ENCODE measurements around the gene PLEKHH2. TPM values are rescaled to one million over a fixed set of nuclear protein-coding genes. Genes with fewer than 3 reads are reported as not detected.
A peak's percentile ranks its signal among the peaks of the same experiment; 100 is the strongest.

The PLEKHH2 gene
- total and polyA plus RNA-seq, 11 donors = 0.10 to 6.5 (median 1.2) TPM

GRCh38 chr2:43636621-43637020 is 439 bp upstream of the PLEKHH2 start:
- Histone ChIP-seq H3K27ac (peak overlapping the region in 2 of 12 donors; percentile 81 to 84), H3K4me1 (peaks cover 0 to 16% (median 4%) of the 10 kb centered on the region in 12 donors), H3K36me3 (no peaks in the 10 kb centered on the region), H3K9me3 (peaks cover 0 to 17% (median 6%) of the 10 kb centered on the region in 12 donors), H3K27me3 (peaks cover 0 to 57% (median 14%) of the 10 kb centered on the region in 9 donors), H3K4me3 (peak overlapping the region; percentile 58 to 87 (median 76))
- DNase-seq (no peak), ATAC-seq (no peak)
- WGBS, 4 donors = 38 to 52% (median 42%) methylated on average over 10 of the region's 10 CpGs
- TF ChIP-seq POLR2A (IDR thresholded peaks at IDR 0.05) = no peak
- TF ChIP-seq, protein P1, sequence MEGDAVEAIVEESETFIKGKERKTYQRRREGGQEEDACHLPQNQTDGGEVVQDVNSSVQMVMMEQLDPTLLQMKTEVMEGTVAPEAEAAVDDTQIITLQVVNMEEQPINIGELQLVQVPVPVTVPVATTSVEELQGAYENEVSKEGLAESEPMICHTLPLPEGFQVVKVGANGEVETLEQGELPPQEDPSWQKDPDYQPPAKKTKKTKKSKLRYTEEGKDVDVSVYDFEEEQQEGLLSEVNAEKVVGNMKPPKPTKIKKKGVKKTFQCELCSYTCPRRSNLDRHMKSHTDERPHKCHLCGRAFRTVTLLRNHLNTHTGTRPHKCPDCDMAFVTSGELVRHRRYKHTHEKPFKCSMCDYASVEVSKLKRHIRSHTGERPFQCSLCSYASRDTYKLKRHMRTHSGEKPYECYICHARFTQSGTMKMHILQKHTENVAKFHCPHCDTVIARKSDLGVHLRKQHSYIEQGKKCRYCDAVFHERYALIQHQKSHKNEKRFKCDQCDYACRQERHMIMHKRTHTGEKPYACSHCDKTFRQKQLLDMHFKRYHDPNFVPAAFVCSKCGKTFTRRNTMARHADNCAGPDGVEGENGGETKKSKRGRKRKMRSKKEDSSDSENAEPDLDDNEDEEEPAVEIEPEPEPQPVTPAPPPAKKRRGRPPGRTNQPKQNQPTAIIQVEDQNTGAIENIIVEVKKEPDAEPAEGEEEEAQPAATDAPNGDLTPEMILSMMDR (IDR thresholded peaks at IDR 0.05) = no peak
- intact Hi-C loops (cut with DNase I) = no loop called here

GRCh38 chr2:43642363-43642762 is 5.3 kb downstream of the PLEKHH2 start:
- Histone ChIP-seq H3K4me3 (no peak overlapping the region), H3K27ac (no peak overlapping the region), H3K27me3 (peaks cover 0 to 11% (median 3%) of the 10 kb centered on the region in 9 donors), H3K9me3 (peaks cover 0 to 17% (median 6%) of the 10 kb centered on the region in 12 donors), H3K4me1 (peaks cover 0 to 7% (median 0%) of the 10 kb centered on the region in 12 donors), H3K36me3 (peaks cover 0 to 3% (median 0%) of the 10 kb centered on the region in 9 donors)
- WGBS, 4 donors = 35 to 52% (median 46%) methylated on average over 2 of the region's 2 CpGs
- ATAC-seq (no peak), DNase-seq (no peak)
- intact Hi-C loops (cut with DNase I) = no loop called here
- TF ChIP-seq POLR2A (IDR thresholded peaks at IDR 0.05) = no peak
- TF ChIP-seq, protein P1 (IDR thresholded peaks at IDR 0.05) = no peak

DNA sequence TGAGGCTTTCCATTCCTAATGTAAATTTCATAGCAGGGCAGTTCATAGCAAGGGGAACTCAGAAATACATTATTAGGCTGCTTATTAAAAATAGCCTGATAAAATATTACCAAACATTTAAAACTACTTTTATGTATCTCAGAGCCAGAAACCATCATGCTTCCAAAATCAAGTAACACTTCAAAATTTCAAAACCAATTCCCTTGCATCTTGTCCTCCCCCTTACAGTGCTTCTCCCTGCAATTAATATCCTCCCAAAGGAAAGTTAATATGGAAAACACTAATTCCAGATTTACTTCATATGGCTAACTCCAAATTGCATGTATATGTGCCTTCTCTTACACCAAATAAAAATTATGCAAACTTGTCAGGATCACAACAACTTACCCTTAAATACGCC is 6.6 kb downstream of the PLEKHH2 start:
- H3K4me3 ChIP-seq = no peak overlapping the region
- no peak for ATAC-seq
- H3K36me3 ChIP-seq = peaks cover 0 to 3% (median 0%) of the 10 kb centered on the region in 9 donors
- 92 to 96% (median 95%) methylated on average over 1 of the region's 1 CpG for WGBS, 4 donors
- TF ChIP-seq, protein P1 (IDR thresholded peaks at IDR 0.05) = no peak
- TF ChIP-seq POLR2A (IDR thresholded peaks at IDR 0.05) = no peak
- H3K4me1 ChIP-seq = no peaks in the 10 kb centered on the region
- DNase-seq = no peak
- peaks cover 0 to 17% (median 6%) of the 10 kb centered on the region in 12 donors for H3K9me3 ChIP-seq
- H3K27ac ChIP-seq = no peak overlapping the region
- peaks cover 0 to 5% (median 0%) of the 10 kb centered on the region in 9 donors for H3K27me3 ChIP-seq
- intact Hi-C loops (cut with DNase I) = no loop called here

DNA sequence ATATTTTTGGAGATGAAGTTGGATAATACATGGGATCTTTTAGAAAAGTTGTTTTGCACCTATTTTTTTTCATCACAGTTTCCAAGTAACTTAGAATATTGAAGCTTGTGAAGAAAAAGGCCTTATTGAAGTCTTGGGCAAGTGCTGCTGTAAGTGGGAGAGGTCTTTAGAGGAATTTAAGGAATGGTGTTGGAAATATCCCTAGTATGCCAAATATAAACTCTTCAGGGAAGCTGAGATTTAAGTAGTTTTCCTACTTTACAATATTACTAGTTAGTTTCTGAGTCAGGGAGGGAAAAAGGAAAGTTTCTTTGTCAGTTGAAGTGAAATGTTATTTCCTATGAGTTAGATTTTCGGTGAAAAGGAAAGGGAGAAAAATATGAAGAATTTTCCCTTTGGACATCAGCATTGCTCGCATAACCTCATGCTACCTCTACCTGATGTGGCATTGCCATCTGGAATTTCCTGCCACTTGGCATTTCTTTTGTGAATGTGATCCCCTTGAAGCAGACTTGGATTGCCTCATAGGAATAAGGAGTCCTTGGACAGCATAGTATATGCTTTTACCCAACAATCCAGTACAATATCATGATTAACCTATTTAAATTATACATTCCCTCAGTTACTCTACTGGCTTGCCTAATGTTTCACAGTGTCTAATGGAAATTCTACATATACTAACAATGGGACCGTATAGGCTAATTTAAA is 12.1 kb downstream of the PLEKHH2 start:
- no peak for ATAC-seq
- Histone ChIP-seq H3K36me3 (peaks cover 0 to 3% (median 0%) of the 10 kb centered on the region in 9 donors), H3K27ac (peak overlapping the region in 2 of 12 donors; percentile 39 to 47), H3K4me3 (no peak overlapping the region), H3K4me1 (peaks cover 0 to 10% (median 0%) of the 10 kb centered on the region in 12 donors), H3K9me3 (no peaks in the 10 kb centered on the region), H3K27me3 (peaks cover 0 to 6% (median 0%) of the 10 kb centered on the region in 9 donors)
- no peak for DNase-seq
- intact Hi-C loops (cut with DNase I) = no loop called here
- WGBS, 4 donors = 84 to 86% (median 86%) methylated on average over 3 of the region's 3 CpGs
- no peak for TF ChIP-seq POLR2A (IDR thresholded peaks at IDR 0.05)
- TF ChIP-seq, protein P1 (IDR thresholded peaks at IDR 0.05) = no peak
